OCI-LY7 (cell line): ENCODE data around the gene TEKTIP1. TPM values are rescaled to one million over a fixed set of nuclear protein-coding genes. Genes with fewer than 3 reads are reported as not detected.
A peak's percentile ranks its signal among the peaks of the same experiment; 100 is the strongest.

Experiments
- BruUV-seq: library from RNA; stranded (reverse); fragments of 400-500 nt; replicated peaks from 2 replicates; lab custom pipeline; 2021; lab: Mats Ljungman, UMichigan
- CTCF ChIA-PET: fragments of 300-600 bp; sonication (Branson Sonifier 250); formaldehyde crosslinking; loops from one replicate; lab custom pipeline; 2022; ENCODE audit warnings: antibody characterized with exemption; ENCODE audit not compliant: unreplicated experiment; lab: Charles Lee
- POLR2A ChIA-PET: fragments of 300-600 bp; sonication (Branson Sonifier 250); formaldehyde crosslinking; loops from one replicate; lab custom pipeline; 2022; ENCODE audit warnings: antibody characterized with exemption; lab: Charles Lee
- DNase-seq: peaks from one replicate; pipeline ENCODE4 v3.0.0-alpha.2; 2015; ENCODE audit warnings: low spot score
- H2AFZ ChIP-seq: fragments of 200-600 bp; sonication (generic), shearing (Covaris generic); 2 replicates; pipeline ENCODE4 v1.6.1; 2014; ENCODE audit warnings: mild to moderate bottlenecking, antibody characterized with exemption, low read length, moderate library complexity
- H3K27ac ChIP-seq: fragments of 200-600 bp; sonication (generic); 2 replicates; pipeline ENCODE4 v1.5.1; 2014; ENCODE audit warnings: mixed run types, low read depth, mild to moderate bottlenecking, moderate library complexity, low read length, inconsistent platforms; ENCODE audit not compliant: poor library complexity, severe bottlenecking
- H3K36me3 ChIP-seq: fragments of 200-600 bp; sonication (generic); 2 replicates; pipeline ENCODE4 v1.6.1; 2014; ENCODE audit warnings: mild to moderate bottlenecking, antibody characterized with exemption, low read length, moderate library complexity, mixed read lengths; ENCODE audit not compliant: insufficient read depth
- H3K4me1 ChIP-seq: fragments of 200-600 bp; sonication (generic); 2 replicates; pipeline ENCODE4 v1.5.1; 2014; ENCODE audit warnings: mild to moderate bottlenecking, low read length; ENCODE audit not compliant: insufficient read depth, poor library complexity, severe bottlenecking
- H3K4me2 ChIP-seq: fragments of 200-600 bp; sonication (generic); 2 replicates; pipeline ENCODE4 v1.6.1; 2014; ENCODE audit warnings: mild to moderate bottlenecking, low read length
- H3K4me3 ChIP-seq: fragments of 200-600 bp; sonication (generic); 2 replicates; pipeline ENCODE4 v1.5.1; 2014; ENCODE audit warnings: mild to moderate bottlenecking, low read depth, low read length; ENCODE audit not compliant: poor library complexity, severe bottlenecking
- H3K79me2 ChIP-seq: fragments of 200-600 bp; sonication (generic); 2 replicates; pipeline ENCODE4 v1.6.1; 2016; ENCODE audit warnings: low read depth, mild to moderate bottlenecking, low read length, moderate library complexity, mixed read lengths; ENCODE audit not compliant: insufficient read depth
- H3K9me2 ChIP-seq: fragments of 200-600 bp; sonication (generic); 2 replicates; pipeline ENCODE4 v1.6.1; 2016; ENCODE audit warnings: mild to moderate bottlenecking, low read length, mixed read lengths; ENCODE audit not compliant: insufficient read depth
- H3K9me3 ChIP-seq: fragments of 200-600 bp; sonication (generic); 2 replicates; pipeline ENCODE4 v1.6.1; 2014; ENCODE audit warnings: mild to moderate bottlenecking, mixed run types, low read length, mixed read lengths
- H4K20me1 ChIP-seq: fragments of 200-600 bp; sonication (generic); 2 replicates; pipeline ENCODE4 v1.6.1; 2014; ENCODE audit warnings: mild to moderate bottlenecking, antibody characterized with exemption, low read length, moderate library complexity, mixed read lengths; ENCODE audit not compliant: insufficient read depth
- EZH2phosphoT487 ChIP-seq: fragments of 200-600 bp; sonication (generic); IDR thresholded peaks from 2 replicates; pipeline ENCODE4 v1.6.1; 2018; ENCODE audit warnings: low read depth, borderline replicate concordance, mild to moderate bottlenecking, mixed run types, antibody characterized with exemption, low read length, moderate library complexity, mixed read lengths
- intact Hi-C: fragments of 100-400 bp; cut with micrococcal nuclease; formaldehyde crosslinking; loops from one replicate; pipeline ENCODE4 v1.10.0; 2022; ENCODE audit not compliant: unreplicated experiment
- total RNA-seq, 2 experiments: library from RNA; depleted of rRNA in 1 of 2; stranded (reverse); fragments of >200 nt in 1 of 2; shearing (Covaris generic) in 1 of 2; gene quantifications; 2 replicates each; pipeline ENCODE4 v1.2.3, GENCODE V29; 2014 to 2022
- TF ChIP-seq, protein P1 (sequence below): fragments of 200-600 bp; sonication (generic); conservative IDR thresholded peaks from 2 replicates; pipeline ENCODE4 v1.5.1; 2014; ENCODE audit warnings: mild to moderate bottlenecking, antibody characterized with exemption, low read length, moderate library complexity, mixed read lengths

The TEKTIP1 gene
- total RNA-seq, 2 experiments from 2014 or later, result 0.44 to 7.0 TPM

- Histone ChIP-seq H3K27ac (peak overlapping the region; percentile 49), H3K4me1 (peaks cover 22% of the 10 kb centered on the region), H4K20me1 (no peaks in the 10 kb centered on the region), H3K9me2 (no peaks in the 10 kb centered on the region), H3K4me2 (peak overlapping the region; percentile 89), H3K79me2 (peaks cover 20% of the 10 kb centered on the region), H2AFZ (peak overlapping the region; percentile 85; the same call in 1 of the 2 replicates), H3K36me3 (peaks cover 25% of the 10 kb centered on the region), H3K4me3 (peak overlapping the region; percentile 97), H3K9me3 (no peaks in the 10 kb centered on the region)
- DNase-seq, result no peak
- TF ChIP-seq EZH2phosphoT487, result no peak
- TF ChIP-seq, protein P1, sequence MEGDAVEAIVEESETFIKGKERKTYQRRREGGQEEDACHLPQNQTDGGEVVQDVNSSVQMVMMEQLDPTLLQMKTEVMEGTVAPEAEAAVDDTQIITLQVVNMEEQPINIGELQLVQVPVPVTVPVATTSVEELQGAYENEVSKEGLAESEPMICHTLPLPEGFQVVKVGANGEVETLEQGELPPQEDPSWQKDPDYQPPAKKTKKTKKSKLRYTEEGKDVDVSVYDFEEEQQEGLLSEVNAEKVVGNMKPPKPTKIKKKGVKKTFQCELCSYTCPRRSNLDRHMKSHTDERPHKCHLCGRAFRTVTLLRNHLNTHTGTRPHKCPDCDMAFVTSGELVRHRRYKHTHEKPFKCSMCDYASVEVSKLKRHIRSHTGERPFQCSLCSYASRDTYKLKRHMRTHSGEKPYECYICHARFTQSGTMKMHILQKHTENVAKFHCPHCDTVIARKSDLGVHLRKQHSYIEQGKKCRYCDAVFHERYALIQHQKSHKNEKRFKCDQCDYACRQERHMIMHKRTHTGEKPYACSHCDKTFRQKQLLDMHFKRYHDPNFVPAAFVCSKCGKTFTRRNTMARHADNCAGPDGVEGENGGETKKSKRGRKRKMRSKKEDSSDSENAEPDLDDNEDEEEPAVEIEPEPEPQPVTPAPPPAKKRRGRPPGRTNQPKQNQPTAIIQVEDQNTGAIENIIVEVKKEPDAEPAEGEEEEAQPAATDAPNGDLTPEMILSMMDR, result no peak
- CTCF ChIA-PET, result no interaction called here
- intact Hi-C loops, result no loop called here
- POLR2A ChIA-PET, result no interaction called here
- TSS peak; percentile 78 for BruUV-seq
These were observed 39.1 kb upstream of the TEKTIP1 start for GRCh38 chr19:3499738-3500428.

GRCh38 chr19:3500429-3501101 is 38.4 kb upstream of the TEKTIP1 start, which contains the start of gene DOHH:
DOHH (minus strand) TSS chr19:3500674; CDS start chr19:3496814, 3,860 bp downstream.
- intact Hi-C loops, result no loop called here
- BruUV-seq, result no TSS peak
- Histone ChIP-seq H3K4me2 (peak within 1 kb of the TSS; percentile 89), H3K9me3 (no peaks in the 10 kb centered on the region), H4K20me1 (no peaks in the 10 kb centered on the region), H3K36me3 (peaks cover 19% of the 10 kb centered on the region), H3K9me2 (no peaks in the 10 kb centered on the region), H3K27ac (peak within 1 kb of the TSS; percentile 49), H2AFZ (peak within 1 kb of the TSS; percentile 85; the same call in 1 of the 2 replicates), H3K4me3 (peak within 1 kb of the TSS; percentile 97), H3K4me1 (peaks cover 28% of the 10 kb centered on the region), H3K79me2 (peaks cover 20% of the 10 kb centered on the region)
- ChIA-PET POLR2A (interaction anchor here (0.6 to 0.8 kb wide), 2 partner anchors 21 to 1164 kb away, joined by 3 to 4 read pairs; no protein-coding TSS in a partner anchor), CTCF (no interaction called here)
- TF ChIP-seq EZH2phosphoT487, result no peak
- TF ChIP-seq, protein P1, result no peak
- DNase-seq, result peak; percentile 98
